T-helper 1 cell treated with Interleukin-12 subunit alpha and Interleukin-12 subunit beta and Interleukin-4 antibody, amounts not matched to agents 30 μg/mL and 1 μg/mL, for 36 hours (primary cell): Measurements from ENCODE around the gene ARX.

ENCODE experiments used
- H3K27ac Mint-ChIP-seq: one replicate; pipeline ENCODE4 v1.8.0; 2021; ENCODE audit warnings: mild to moderate bottlenecking, mixed read lengths
- H3K27me3 Mint-ChIP-seq: one replicate; pipeline ENCODE4 v1.8.0; 2021; ENCODE audit warnings: low read depth, mixed read lengths
- H3K36me3 Mint-ChIP-seq: one replicate; pipeline ENCODE4 v1.8.0; 2021; ENCODE audit warnings: low read depth, mixed read lengths
- H3K4me1 Mint-ChIP-seq: one replicate; pipeline ENCODE4 v1.8.0; 2021; ENCODE audit warnings: low read depth, mixed read lengths
- H3K4me3 Mint-ChIP-seq: one replicate; pipeline ENCODE4 v1.8.0; 2021; ENCODE audit warnings: mild to moderate bottlenecking, moderate library complexity, mixed read lengths
- H3K9me3 Mint-ChIP-seq: one replicate; pipeline ENCODE4 v1.8.0; 2021; ENCODE audit warnings: mixed read lengths

The ARX gene

DNA sequence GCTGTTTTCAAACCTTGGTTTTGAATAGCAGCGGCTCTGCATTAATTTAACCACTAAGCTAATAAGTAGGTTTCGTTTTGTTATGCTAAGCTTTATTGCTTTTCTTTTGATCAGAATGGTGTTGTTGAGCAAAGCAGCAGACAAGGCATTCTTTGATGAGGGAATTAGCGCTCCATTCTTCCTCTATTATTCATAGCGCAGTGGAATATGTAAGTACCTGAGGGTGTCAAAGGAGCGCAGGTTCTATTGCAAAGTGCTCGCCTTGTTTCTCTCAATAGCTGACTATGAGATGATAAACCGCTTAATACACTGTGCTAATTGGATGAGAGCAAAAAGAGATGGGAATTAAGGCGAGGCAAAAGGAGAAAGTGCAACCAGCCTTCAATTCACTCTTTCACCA is 16.3 kb downstream of the ARX start:
- no peak overlapping the region for H3K27ac Mint-ChIP-seq
- H3K27me3 Mint-ChIP-seq = peaks cover 23% of the 10 kb centered on the region

DNA sequence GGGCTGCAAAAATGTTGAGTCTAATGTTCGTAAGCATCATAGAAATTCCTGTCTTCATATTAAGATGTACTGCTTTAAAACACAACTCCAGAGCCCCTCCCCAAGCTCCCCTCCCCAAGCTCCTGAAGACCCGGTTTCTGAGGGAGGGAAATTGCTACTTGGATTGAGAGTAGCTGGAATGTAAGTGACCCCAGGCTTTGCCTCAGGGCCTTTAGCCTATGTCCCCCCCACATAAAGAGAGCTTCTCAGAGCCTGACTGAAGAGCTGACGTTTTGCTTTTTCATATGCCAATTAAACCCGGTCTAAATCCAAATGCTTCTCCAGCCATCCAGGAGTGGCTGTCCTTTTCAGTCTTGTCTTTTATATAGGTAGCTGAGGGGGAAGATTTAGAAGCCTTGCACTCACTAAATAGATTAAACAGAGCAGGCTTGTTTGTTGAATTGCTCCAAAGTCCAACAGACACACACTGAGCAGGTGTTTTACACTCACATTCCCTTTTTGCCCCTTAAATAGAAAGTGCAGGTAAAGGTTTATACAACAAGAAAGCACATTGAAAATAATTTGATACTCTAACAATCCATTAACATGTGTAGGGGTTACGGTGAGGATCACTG is 19.6 kb downstream of the ARX start:
- Mint-ChIP-seq H3K4me1 (no peaks in the 10 kb centered on the region), H3K36me3 (no peaks in the 10 kb centered on the region), H3K9me3 (no peaks in the 10 kb centered on the region), H3K4me3 (no peak overlapping the region), H3K27me3 (peaks cover under 1% of the 10 kb centered on the region), H3K27ac (no peak overlapping the region)

More for the DNA sequence above, 16.3 kb downstream of the ARX start:
- Mint-ChIP-seq H3K4me1 (peaks cover 6% of the 10 kb centered on the region), H3K36me3 (peaks cover 2% of the 10 kb centered on the region), H3K4me3 (no peak overlapping the region), H3K9me3 (no peaks in the 10 kb centered on the region)

DNA sequence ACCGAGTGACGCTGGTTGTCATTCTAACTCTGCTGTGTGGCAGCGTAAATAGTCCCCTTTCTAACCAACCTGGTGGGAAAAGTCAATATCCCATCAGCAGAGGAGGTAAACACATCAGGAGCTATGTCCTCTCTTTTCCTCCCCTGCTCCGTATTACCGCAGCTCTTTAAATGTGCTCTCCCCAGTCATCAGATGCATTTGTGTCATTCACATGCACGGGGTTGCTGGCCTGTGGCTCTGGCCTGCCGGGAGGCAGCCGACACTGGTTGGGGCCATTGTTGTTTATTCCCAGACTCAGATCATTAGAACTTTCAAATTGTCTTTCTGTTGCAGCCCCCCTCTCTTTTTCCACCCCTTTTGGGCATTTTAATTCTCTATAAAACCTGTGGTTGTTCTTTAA is 21.9 kb downstream of the ARX start:
- no peaks in the 10 kb centered on the region for H3K4me1 Mint-ChIP-seq
- no peak overlapping the region for H3K27ac Mint-ChIP-seq
- H3K27me3 Mint-ChIP-seq = no peaks in the 10 kb centered on the region
- H3K36me3 Mint-ChIP-seq = peaks cover 2% of the 10 kb centered on the region
- H3K9me3 Mint-ChIP-seq = no peaks in the 10 kb centered on the region
- H3K4me3 Mint-ChIP-seq = no peak overlapping the region

DNA sequence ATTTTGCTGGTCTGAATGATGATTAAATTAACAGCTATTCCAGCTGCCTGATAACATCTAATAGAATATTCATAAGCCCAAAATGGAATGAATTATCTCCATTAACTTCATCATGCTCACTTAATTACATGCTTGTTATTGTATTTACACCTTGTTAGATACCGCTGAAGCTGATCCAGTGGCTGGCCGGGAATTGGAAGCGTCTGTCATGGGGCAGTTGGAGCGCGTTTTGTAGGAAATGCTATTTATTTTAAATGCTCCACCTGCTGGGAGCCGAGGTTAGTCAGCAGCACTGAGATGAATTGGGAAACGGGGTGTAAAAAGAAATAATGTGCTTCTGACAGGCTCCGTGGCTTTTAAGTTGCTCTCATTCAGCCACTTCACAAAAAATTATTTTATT is 25.2 kb downstream of the ARX start:
- Mint-ChIP-seq H3K27me3 (no peaks in the 10 kb centered on the region), H3K4me1 (no peaks in the 10 kb centered on the region), H3K27ac (no peak overlapping the region), H3K36me3 (peaks cover 2% of the 10 kb centered on the region), H3K9me3 (no peaks in the 10 kb centered on the region), H3K4me3 (no peak overlapping the region)

- H3K27ac Mint-ChIP-seq = no peak overlapping the region
- H3K27me3 Mint-ChIP-seq = no peaks in the 10 kb centered on the region
- no peak overlapping the region for H3K4me3 Mint-ChIP-seq
- peaks cover 2% of the 10 kb centered on the region for H3K36me3 Mint-ChIP-seq
- no peaks in the 10 kb centered on the region for H3K9me3 Mint-ChIP-seq
- H3K4me1 Mint-ChIP-seq = no peaks in the 10 kb centered on the region
Measured at GRCh38 chrX:24988314-24988713, 27.5 kb downstream of the ARX start.

- no peak overlapping the region for H3K4me3 Mint-ChIP-seq
- H3K27ac Mint-ChIP-seq = no peak overlapping the region
- no peaks in the 10 kb centered on the region for H3K9me3 Mint-ChIP-seq
- peaks cover 2% of the 10 kb centered on the region for H3K36me3 Mint-ChIP-seq
- H3K27me3 Mint-ChIP-seq = no peaks in the 10 kb centered on the region
- H3K4me1 Mint-ChIP-seq = no peaks in the 10 kb centered on the region
Measured at GRCh38 chrX:24987731-24988130, 28.0 kb downstream of the ARX start.

DNA sequence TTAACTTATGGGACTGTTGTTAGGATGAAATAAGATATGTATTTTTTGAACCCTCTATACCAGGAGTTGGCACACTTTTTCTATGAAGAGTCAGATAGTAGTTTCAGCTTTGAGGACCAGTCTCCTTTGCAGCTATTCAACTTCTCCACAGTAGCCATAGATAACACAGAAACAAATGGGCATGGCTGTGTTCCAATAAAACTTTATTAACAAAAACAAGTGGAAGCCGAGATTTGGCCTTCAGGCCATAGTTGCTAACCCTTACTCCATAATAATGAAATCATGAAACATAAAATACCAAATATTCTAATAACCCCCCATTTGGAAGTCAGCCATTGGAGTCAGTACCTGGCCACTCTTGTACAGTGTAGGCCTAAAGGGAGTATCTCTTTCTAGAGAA is 30.6 kb downstream of the ARX start:
- no peak overlapping the region for H3K27ac Mint-ChIP-seq
- H3K9me3 Mint-ChIP-seq = no peaks in the 10 kb centered on the region
- no peak overlapping the region for H3K4me3 Mint-ChIP-seq
- no peaks in the 10 kb centered on the region for H3K27me3 Mint-ChIP-seq
- H3K36me3 Mint-ChIP-seq = no peaks in the 10 kb centered on the region
- no peaks in the 10 kb centered on the region for H3K4me1 Mint-ChIP-seq

DNA sequence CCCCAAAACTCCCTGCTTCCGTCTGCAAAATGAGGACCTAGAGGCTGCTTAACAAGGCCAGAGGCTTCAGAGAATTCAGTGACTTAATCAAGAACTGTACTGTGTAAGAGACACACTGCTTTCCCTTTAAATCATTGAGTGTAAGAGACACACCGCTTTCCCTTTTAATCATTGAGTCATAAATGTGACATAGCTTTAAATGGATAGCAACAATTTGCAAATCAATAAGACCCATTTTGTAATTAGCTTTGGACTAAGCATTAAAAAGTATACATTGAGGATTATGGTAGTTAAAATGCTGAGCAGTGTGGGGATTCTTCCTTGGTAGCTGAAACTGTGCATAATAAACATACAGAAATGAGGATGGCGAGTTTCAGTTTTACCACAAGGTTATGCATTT is 31.8 kb downstream of the ARX start:
- Mint-ChIP-seq H3K9me3 (no peaks in the 10 kb centered on the region), H3K27ac (no peak overlapping the region), H3K4me3 (no peak overlapping the region), H3K36me3 (no peaks in the 10 kb centered on the region), H3K27me3 (no peaks in the 10 kb centered on the region), H3K4me1 (no peaks in the 10 kb centered on the region)

DNA sequence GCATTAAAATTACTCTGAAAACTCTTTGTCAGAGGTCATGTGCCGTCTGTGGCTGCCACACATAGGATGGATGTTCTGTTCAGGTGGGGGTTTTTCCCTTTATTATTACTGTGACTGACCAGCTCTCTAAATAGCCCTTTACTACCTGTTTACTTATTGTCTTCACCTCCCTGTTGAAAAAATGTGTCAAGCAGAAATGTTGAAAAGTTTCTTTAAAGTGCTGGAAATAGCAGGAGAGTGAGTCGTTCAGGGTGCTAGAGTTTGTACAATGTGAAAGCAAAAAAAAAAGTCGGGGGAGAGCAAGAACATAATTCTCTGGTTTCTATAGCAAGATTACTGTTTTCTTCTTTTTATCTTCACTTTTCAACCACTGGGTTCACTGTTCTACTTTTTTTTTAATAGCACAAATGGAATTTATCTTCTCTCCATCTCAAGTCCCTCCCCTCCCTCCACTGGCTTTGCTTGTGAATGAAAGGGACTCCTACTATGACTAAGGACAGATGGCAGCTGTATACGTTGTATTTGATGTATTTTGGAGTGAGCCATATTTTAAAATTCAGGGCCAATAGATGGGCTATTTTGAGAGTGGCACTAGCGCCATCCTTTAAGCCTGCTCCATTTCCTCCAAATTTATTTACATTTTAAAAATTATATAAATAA is 33.3 kb downstream of the ARX start:
- Mint-ChIP-seq H3K9me3 (no peaks in the 10 kb centered on the region), H3K27ac (no peak overlapping the region), H3K36me3 (no peaks in the 10 kb centered on the region), H3K27me3 (no peaks in the 10 kb centered on the region), H3K4me1 (no peaks in the 10 kb centered on the region), H3K4me3 (no peak overlapping the region)

GRCh38 chrX:24981030-24981429 is 34.7 kb downstream of the ARX start:
- Mint-ChIP-seq H3K27me3 (no peaks in the 10 kb centered on the region), H3K27ac (no peak overlapping the region), H3K36me3 (no peaks in the 10 kb centered on the region), H3K9me3 (no peaks in the 10 kb centered on the region), H3K4me3 (no peak overlapping the region), H3K4me1 (no peaks in the 10 kb centered on the region)

DNA sequence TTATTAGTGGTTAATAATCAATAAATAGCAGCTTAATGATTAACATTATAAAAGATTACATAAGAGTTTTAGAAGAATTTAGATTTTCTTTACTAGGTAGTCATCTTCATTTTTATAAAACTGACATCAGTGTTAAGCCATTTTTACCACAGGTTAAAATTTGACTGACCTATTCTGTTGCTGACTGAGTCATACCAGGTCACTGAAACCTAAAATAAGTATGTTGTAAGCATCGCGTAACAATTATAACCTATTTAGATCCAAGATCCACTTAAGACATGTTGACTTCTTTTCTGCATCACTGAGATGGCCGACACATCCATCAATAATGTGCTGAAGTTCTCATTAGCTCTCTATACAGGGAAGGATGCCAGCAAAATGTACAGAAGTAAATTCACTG is 36.7 kb downstream of the ARX start:
- Mint-ChIP-seq H3K27ac (no peak overlapping the region), H3K27me3 (no peaks in the 10 kb centered on the region), H3K9me3 (no peaks in the 10 kb centered on the region), H3K4me3 (no peak overlapping the region), H3K4me1 (no peaks in the 10 kb centered on the region), H3K36me3 (no peaks in the 10 kb centered on the region)

- no peak overlapping the region for H3K4me3 Mint-ChIP-seq
- H3K27ac Mint-ChIP-seq = no peak overlapping the region
- H3K27me3 Mint-ChIP-seq = no peaks in the 10 kb centered on the region
- H3K4me1 Mint-ChIP-seq = no peaks in the 10 kb centered on the region
- H3K9me3 Mint-ChIP-seq = no peaks in the 10 kb centered on the region
- H3K36me3 Mint-ChIP-seq = no peaks in the 10 kb centered on the region
Measured at GRCh38 chrX:24969812-24970211, 46.0 kb downstream of the ARX start.

- Mint-ChIP-seq H3K4me3 (no peak overlapping the region), H3K27ac (no peak overlapping the region), H3K36me3 (no peaks in the 10 kb centered on the region)
Measured at GRCh38 chrX:24965372-24965771, 50.4 kb downstream of the ARX start.

GRCh38 chrX:24963823-24964222 is 51.9 kb downstream of the ARX start:
- no peaks in the 10 kb centered on the region for H3K27me3 Mint-ChIP-seq
- no peak overlapping the region for H3K4me3 Mint-ChIP-seq
- H3K27ac Mint-ChIP-seq = no peak overlapping the region
- no peaks in the 10 kb centered on the region for H3K4me1 Mint-ChIP-seq
- H3K36me3 Mint-ChIP-seq = no peaks in the 10 kb centered on the region
- no peaks in the 10 kb centered on the region for H3K9me3 Mint-ChIP-seq

More at GRCh38 chrX:24965372-24965771, 50.4 kb downstream of the ARX start:
- no peaks in the 10 kb centered on the region for H3K27me3 Mint-ChIP-seq
- no peaks in the 10 kb centered on the region for H3K4me1 Mint-ChIP-seq
- no peaks in the 10 kb centered on the region for H3K9me3 Mint-ChIP-seq

- Mint-ChIP-seq H3K36me3 (no peaks in the 10 kb centered on the region), H3K4me3 (no peak overlapping the region), H3K4me1 (no peaks in the 10 kb centered on the region), H3K27me3 (no peaks in the 10 kb centered on the region), H3K27ac (no peak overlapping the region), H3K9me3 (no peaks in the 10 kb centered on the region)
Measured at GRCh38 chrX:24961809-24962208, 54.0 kb downstream of the ARX start.
